Breast epithelium (tissue), 4 donors: ENCODE results near the gene AOAH. TPM values are rescaled to one million over a fixed set of nuclear protein-coding genes. Genes with fewer than 3 reads are reported as not detected.

Experiments
- DNase-seq, 2 donors: peaks; one replicate each; pipeline ENCODE4 v3.0.0-alpha.2; 2019; ENCODE audit warnings: low spot score in 2 of 2
- H3K27ac ChIP-seq, 2 donors: fragments of 200-600 bp; sonication (generic) in 1 of 2; one replicate each; pipeline ENCODE4 v1.5.1; 2016 to 2019; ENCODE audit warnings: mild to moderate bottlenecking in 1 of 2
- H3K27me3 ChIP-seq, 2 donors: fragments of 200-600 bp; sonication (generic) in 1 of 2; one replicate each; pipeline versions ENCODE4 v1.5.1 to v1.6.0; 2017 to 2019; ENCODE audit warnings: control low read depth in 1 of 2, mild to moderate bottlenecking in 1 of 2
- H3K36me3 ChIP-seq: fragments of 200-600 bp; one replicate; pipeline ENCODE4 v1.5.1; 2019
- H3K4me1 ChIP-seq, 2 donors: fragments of 200-600 bp; sonication (generic); one replicate each; pipeline ENCODE4 v1.5.1; 2016 to 2019; ENCODE audit warnings: control low read depth in 1 of 2
- H3K4me3 ChIP-seq, 3 donors: fragments of 200-600 bp; sonication (generic); 1 replicate in 2 of 3; 2 replicates in 1 of 3; pipeline ENCODE4 v1.5.1; 2016 to 2019; ENCODE audit warnings: mild to moderate bottlenecking in 3 of 3, moderate library complexity in 2 of 3
- H3K9me3 ChIP-seq, 2 donors: fragments of 200-600 bp; sonication (generic) in 1 of 2; one replicate each; pipeline ENCODE4 v1.5.1; 2016 to 2019; ENCODE audit warnings: control low read depth in 1 of 2
- POLR2A ChIP-seq: fragments of 450-650 bp; IDR thresholded peaks from one replicate; pipeline ENCODE4 v1.6.1; 2016; ENCODE audit warnings: antibody characterized with exemption, mild to moderate bottlenecking, moderate library complexity
- POLR2AphosphoS5 ChIP-seq, 3 donors: sonication (generic); formaldehyde crosslinking; IDR thresholded peaks; one replicate each; pipeline ENCODE4 v1.6.1; 2017; ENCODE audit warnings: antibody characterized with exemption in 3 of 3
- intact Hi-C: fragments of 100-400 bp; cut with DNase I; formaldehyde crosslinking; loops from one replicate; pipeline ENCODE4 v1.15.1; 2023; ENCODE audit warnings: low total_unique reads
- total RNA-seq, 3 donors: library from RNA; depleted of rRNA; stranded (reverse); fragments of >200 nt; gene quantifications; one replicate each; pipeline ENCODE4 v1.1.0, GENCODE V29; 2016
- TF ChIP-seq, protein P1 (sequence below), 3 donors: fragments of 450-650 bp; IDR thresholded peaks; one replicate each; pipeline ENCODE4 v1.5.1; 2016 to 2017; ENCODE audit warnings: antibody characterized with exemption in 3 of 3, mild to moderate bottlenecking in 3 of 3, moderate library complexity in 3 of 3

Gene AOAH
- total RNA-seq, 3 donors from 2014 or later = 4.6 to 13.3 (median 10.8) TPM

DNA sequence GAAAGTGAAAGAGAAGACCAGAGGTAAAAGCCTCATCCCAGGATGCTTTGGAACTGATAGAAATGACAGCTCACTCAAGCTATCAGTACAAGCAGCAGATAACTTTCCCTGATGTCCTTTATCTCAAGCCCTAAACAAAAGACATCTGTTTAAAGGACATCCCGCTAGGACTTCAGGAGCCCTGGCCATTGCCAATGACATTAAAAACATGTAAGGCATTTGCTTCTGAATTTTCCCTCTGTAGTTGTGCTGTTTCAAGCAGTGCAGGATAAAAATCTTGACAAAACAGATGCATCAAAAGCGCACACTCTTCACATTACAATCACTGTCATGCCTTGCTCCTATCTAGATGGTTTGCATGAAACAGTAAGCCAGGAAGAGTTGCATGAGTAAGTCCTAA lies 159.8 kb downstream of the AOAH start:
- no peak for DNase-seq
- intact Hi-C loops = no loop called here
- no peak overlapping the region for H3K4me3 ChIP-seq
- H3K9me3 ChIP-seq = no peaks in the 10 kb centered on the region
- no peak for TF ChIP-seq POLR2A
- TF ChIP-seq, protein P1, sequence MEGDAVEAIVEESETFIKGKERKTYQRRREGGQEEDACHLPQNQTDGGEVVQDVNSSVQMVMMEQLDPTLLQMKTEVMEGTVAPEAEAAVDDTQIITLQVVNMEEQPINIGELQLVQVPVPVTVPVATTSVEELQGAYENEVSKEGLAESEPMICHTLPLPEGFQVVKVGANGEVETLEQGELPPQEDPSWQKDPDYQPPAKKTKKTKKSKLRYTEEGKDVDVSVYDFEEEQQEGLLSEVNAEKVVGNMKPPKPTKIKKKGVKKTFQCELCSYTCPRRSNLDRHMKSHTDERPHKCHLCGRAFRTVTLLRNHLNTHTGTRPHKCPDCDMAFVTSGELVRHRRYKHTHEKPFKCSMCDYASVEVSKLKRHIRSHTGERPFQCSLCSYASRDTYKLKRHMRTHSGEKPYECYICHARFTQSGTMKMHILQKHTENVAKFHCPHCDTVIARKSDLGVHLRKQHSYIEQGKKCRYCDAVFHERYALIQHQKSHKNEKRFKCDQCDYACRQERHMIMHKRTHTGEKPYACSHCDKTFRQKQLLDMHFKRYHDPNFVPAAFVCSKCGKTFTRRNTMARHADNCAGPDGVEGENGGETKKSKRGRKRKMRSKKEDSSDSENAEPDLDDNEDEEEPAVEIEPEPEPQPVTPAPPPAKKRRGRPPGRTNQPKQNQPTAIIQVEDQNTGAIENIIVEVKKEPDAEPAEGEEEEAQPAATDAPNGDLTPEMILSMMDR (IDR thresholded peaks at IDR 0.05) = no peak
- no peak for TF ChIP-seq POLR2AphosphoS5 (IDR thresholded peaks at IDR 0.05)
- no peaks in the 10 kb centered on the region for H3K36me3 ChIP-seq
- no peaks in the 10 kb centered on the region for H3K27me3 ChIP-seq
- H3K27ac ChIP-seq = no peak overlapping the region
- H3K4me1 ChIP-seq = no peaks in the 10 kb centered on the region

DNA sequence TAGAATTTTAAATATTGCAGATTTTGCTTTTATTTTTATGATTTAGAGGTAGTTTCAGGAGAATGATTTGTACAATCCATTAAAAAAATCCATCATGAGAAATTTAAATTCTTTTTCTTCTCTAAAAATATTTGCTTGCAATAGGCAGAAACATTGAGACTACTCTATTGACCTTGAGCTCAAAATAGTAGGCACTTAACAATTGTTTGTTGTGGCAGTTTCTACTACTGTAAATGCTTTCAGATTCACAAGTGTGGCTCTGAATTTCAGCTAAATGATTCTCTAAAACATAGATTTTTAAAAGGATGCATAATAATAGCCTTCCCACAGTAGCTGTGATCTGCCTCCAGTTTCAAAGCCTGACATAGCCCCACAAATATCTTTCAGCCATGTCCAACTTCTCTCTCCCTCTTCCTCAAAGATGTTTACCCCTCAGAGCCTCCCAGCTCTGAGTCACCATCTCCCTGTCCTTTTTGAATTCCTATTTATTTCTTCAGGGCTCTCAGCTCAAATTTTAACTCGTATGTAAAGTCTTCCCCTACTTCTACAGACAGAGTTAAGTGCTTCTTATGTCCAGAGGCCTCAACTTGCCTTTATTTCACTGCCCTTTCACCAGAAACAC lies 160.5 kb downstream of the AOAH start:
- Histone ChIP-seq H3K36me3 (no peaks in the 10 kb centered on the region), H3K9me3 (no peaks in the 10 kb centered on the region), H3K27ac (no peak overlapping the region), H3K4me1 (no peaks in the 10 kb centered on the region), H3K27me3 (no peaks in the 10 kb centered on the region), H3K4me3 (no peak overlapping the region)
- TF ChIP-seq, protein P1 (IDR thresholded peaks at IDR 0.05) = no peak
- TF ChIP-seq POLR2A (no peak), POLR2AphosphoS5 (IDR thresholded peaks at IDR 0.05) (no peak)
- intact Hi-C loops = no loop called here
- DNase-seq = no peak

DNA sequence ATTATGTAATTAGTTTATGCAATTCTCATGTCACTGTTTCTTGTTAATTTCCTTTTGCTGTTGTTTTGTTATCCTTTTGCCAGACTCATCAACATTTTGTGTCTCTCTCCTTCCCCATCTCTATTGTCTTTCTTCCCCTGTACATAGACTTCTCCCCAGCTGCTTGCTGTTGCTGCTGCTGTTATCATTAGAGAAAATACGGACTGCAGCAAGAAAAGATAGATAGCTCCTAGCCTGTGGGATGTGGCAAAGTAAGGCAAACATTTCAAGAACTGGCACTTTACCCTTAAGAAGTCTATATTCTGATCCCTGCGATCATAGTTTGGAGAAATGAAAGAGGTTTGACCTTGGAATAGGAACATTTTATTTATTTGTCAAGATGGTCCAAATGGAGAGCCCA lies 162.2 kb downstream of the AOAH start:
- Histone ChIP-seq H3K9me3 (no peaks in the 10 kb centered on the region), H3K4me1 (no peaks in the 10 kb centered on the region), H3K27ac (no peak overlapping the region), H3K36me3 (no peaks in the 10 kb centered on the region), H3K27me3 (no peaks in the 10 kb centered on the region), H3K4me3 (no peak overlapping the region)
- intact Hi-C loops = no loop called here
- no peak for DNase-seq
- no peak for TF ChIP-seq POLR2A
- no peak for TF ChIP-seq POLR2AphosphoS5 (IDR thresholded peaks at IDR 0.05)
- TF ChIP-seq, protein P1 (IDR thresholded peaks at IDR 0.05) = no peak

DNA sequence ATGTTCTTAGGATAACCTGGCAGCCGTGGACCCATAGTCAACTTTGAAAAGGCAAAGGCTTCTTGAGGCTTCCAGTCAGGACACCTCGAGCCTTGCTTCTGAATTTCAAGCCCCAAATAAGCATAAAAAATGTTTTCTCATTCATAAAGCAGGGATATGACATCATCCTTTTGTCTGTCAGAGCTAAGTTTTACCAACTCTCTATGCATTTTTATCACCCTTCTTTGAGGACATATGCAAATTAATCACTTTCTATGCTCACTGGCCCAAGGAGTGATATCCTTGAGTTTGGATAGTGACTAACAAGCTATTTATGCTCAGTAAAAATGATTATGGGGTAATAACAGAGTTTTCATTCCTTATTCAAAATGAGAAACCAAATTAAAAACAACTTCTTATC lies 175.3 kb downstream of the AOAH start:
- Histone ChIP-seq H3K27me3 (no peaks in the 10 kb centered on the region), H3K4me3 (no peak overlapping the region), H3K27ac (no peak overlapping the region), H3K9me3 (no peaks in the 10 kb centered on the region), H3K36me3 (no peaks in the 10 kb centered on the region), H3K4me1 (no peaks in the 10 kb centered on the region)
- intact Hi-C loops = no loop called here
- TF ChIP-seq POLR2AphosphoS5 (IDR thresholded peaks at IDR 0.05) = no peak
- DNase-seq = no peak

DNA sequence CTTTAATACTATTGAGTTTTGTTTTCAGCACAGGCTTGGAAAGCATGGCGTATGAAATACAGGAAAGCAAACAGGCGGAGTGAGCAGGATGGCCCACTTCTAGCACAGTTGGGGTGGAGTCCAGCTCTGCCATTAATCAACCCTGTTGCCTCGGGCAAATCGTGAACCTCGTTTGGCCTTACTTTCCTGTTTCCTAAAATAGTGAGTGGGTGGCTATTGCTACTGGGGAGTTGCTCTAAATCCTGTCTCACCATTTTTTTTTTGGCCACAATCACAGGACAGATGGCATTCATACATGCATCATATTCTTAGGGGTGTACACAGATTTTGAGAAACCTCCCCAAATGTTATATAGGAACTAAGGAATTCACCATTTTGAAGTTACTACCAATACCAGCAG lies 176.9 kb downstream of the AOAH start:
- Histone ChIP-seq H3K27ac (no peak overlapping the region), H3K9me3 (no peaks in the 10 kb centered on the region), H3K4me1 (no peaks in the 10 kb centered on the region), H3K36me3 (no peaks in the 10 kb centered on the region), H3K4me3 (no peak overlapping the region), H3K27me3 (no peaks in the 10 kb centered on the region)
- TF ChIP-seq, protein P1 (IDR thresholded peaks at IDR 0.05) = no peak
- intact Hi-C loops = no loop called here
- no peak for DNase-seq

DNA sequence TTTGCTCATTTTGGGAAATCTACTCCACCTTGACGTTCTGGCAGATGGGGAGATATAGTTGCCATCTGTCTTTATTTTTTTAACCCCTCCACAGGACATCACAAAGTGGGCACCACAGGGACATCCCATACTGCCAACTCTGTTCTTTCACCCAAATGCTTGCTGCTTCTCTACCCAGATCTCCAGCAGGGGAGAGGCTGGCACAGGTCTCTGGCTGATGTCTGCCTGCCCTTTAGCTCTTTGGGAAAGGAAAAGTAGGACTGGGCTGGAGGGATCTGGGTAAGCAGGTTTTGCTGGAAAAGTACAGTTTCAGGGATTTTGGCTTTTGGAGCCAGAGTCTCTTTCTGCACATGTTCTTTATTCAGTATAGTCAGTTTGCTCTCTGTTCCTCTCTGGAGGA lies 178.0 kb downstream of the AOAH start:
- intact Hi-C loops = no loop called here
- no peak overlapping the region for H3K4me3 ChIP-seq
- no peaks in the 10 kb centered on the region for H3K4me1 ChIP-seq
- no peaks in the 10 kb centered on the region for H3K36me3 ChIP-seq
- TF ChIP-seq POLR2AphosphoS5 (IDR thresholded peaks at IDR 0.05) (no peak), POLR2A (no peak)
- TF ChIP-seq, protein P1 (IDR thresholded peaks at IDR 0.05) = no peak
- H3K9me3 ChIP-seq = no peaks in the 10 kb centered on the region
- no peaks in the 10 kb centered on the region for H3K27me3 ChIP-seq
- H3K27ac ChIP-seq = no peak overlapping the region
- no peak for DNase-seq
